HFF-Myc (cell line): ENCODE results near the gene METTL4.

Source experiments
- DNase-seq: peaks from one replicate; pipeline ENCODE4 v3.0.0-alpha.2; 2011; ENCODE audit warnings: low read depth; ENCODE audit errors: extremely low read depth
- H3K4me3 ChIP-seq: replicated peaks from 2 replicates; pipeline ENCODE4 v1.5.1; 2011; ENCODE audit warnings: low read depth, mild to moderate bottlenecking, control low read depth, low read length
- TF ChIP-seq, protein P1 (sequence below): IDR thresholded peaks from 2 replicates; pipeline ENCODE4 v1.5.1; 2012; ENCODE audit warnings: mild to moderate bottlenecking, low read depth, low read length, control low read depth; ENCODE audit errors: missing control alignments

The METTL4 gene

GRCh38 chr18:2512059-2512458 lies 59.2 kb downstream of the METTL4 start:
- no peak overlapping the region for H3K4me3 ChIP-seq
- TF ChIP-seq, protein P1, sequence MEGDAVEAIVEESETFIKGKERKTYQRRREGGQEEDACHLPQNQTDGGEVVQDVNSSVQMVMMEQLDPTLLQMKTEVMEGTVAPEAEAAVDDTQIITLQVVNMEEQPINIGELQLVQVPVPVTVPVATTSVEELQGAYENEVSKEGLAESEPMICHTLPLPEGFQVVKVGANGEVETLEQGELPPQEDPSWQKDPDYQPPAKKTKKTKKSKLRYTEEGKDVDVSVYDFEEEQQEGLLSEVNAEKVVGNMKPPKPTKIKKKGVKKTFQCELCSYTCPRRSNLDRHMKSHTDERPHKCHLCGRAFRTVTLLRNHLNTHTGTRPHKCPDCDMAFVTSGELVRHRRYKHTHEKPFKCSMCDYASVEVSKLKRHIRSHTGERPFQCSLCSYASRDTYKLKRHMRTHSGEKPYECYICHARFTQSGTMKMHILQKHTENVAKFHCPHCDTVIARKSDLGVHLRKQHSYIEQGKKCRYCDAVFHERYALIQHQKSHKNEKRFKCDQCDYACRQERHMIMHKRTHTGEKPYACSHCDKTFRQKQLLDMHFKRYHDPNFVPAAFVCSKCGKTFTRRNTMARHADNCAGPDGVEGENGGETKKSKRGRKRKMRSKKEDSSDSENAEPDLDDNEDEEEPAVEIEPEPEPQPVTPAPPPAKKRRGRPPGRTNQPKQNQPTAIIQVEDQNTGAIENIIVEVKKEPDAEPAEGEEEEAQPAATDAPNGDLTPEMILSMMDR: no peak
- DNase-seq: no peak

GRCh38 chr18:2511451-2511850 lies 59.9 kb downstream of the METTL4 start:
- no peak overlapping the region for H3K4me3 ChIP-seq
- DNase-seq: no peak
- TF ChIP-seq, protein P1: no peak

DNA sequence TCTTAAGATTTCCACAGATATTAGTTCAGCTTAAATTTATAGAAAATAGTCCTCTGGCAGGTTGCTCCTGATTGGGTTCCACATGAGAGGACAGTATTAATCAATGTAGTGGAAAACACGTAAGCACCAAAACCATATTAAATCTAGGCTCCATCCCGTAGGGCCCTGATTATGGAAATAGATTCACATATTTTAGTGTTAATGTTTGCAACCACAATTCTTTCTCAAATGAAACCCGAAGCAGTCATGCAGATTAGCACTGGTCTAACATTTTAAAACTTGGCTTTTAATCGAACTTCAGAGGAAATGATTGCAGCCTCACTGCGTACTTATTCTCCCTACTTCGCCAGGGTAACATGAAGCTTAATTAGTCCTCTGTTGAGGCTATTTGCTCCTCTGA lies 60.9 kb downstream of the METTL4 start:
- TF ChIP-seq, protein P1: no peak
- no peak for DNase-seq
- no peak overlapping the region for H3K4me3 ChIP-seq

GRCh38 chr18:2508678-2509077 lies 62.6 kb downstream of the METTL4 start:
- DNase-seq: no peak
- TF ChIP-seq, protein P1: no peak
- H3K4me3 ChIP-seq: no peak overlapping the region

DNA sequence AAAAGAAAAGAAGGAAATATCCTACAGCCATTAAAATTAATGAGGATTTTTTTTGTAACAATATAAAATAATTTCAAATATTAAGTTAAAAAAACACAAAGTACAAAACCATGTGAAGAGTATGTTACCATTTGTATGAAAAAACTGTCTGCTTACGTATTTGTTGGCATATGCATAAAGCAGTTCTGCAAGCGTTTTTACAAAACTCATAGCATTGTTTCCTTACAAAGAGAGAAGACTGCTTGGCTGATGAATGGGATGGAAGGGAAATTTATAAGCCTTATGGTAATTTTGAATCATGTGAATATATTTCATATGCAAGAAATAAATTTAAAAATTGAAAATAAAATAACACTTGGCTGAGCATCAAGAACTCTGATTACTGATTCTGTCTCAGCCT lies 63.1 kb downstream of the METTL4 start:
- TF ChIP-seq, protein P1: no peak
- no peak for DNase-seq

GRCh38 chr18:2504642-2505041 lies 66.7 kb downstream of the METTL4 start:
- TF ChIP-seq, protein P1: no peak
- no peak overlapping the region for H3K4me3 ChIP-seq
- no peak for DNase-seq

More for the DNA sequence above, 63.1 kb downstream of the METTL4 start:
- H3K4me3 ChIP-seq: no peak overlapping the region

- H3K4me3 ChIP-seq: no peak overlapping the region
- TF ChIP-seq, protein P1: no peak
- no peak for DNase-seq
Observed at GRCh38 chr18:2502880-2503279, 68.4 kb downstream of the METTL4 start.
